Measurements from ENCODE around the gene CYB5R4.

CYB5R4 gene

GRCh38 chr6:83985308-83985713, 125.8 kb downstream of the CYB5R4 start:
- no peak for DNase-seq (ENCODE audit: low read depth)

GRCh38 chr6:83985715-83986114, 126.2 kb downstream of the CYB5R4 start:
- no peak for DNase-seq (ENCODE audit: low read depth)

- no peak for DNase-seq (ENCODE audit: low read depth)
These were observed 138.6 kb downstream of the CYB5R4 start for GRCh38 chr6:83998021-83998584.

- no peak for DNase-seq (ENCODE audit: low read depth)
These were observed 141.6 kb downstream of the CYB5R4 start for GRCh38 chr6:84001119-84001518.

- no peak for DNase-seq (ENCODE audit: low read depth)
These were observed 142.7 kb downstream of the CYB5R4 start for GRCh38 chr6:84002226-84002625.

GRCh38 chr6:84003131-84003530, 143.6 kb downstream of the CYB5R4 start:
- DNase-seq (ENCODE audit: low read depth): no peak

- no peak for DNase-seq (ENCODE audit: low read depth)
These were observed 144.2 kb downstream of the CYB5R4 start for GRCh38 chr6:84003654-84004053.

GRCh38 chr6:84007871-84008270, 148.4 kb downstream of the CYB5R4 start:
- no peak for DNase-seq (ENCODE audit: low read depth)

GRCh38 chr6:84013354-84013753, 153.9 kb downstream of the CYB5R4 start:
- DNase-seq (ENCODE audit: low read depth): no peak

- DNase-seq (ENCODE audit: low read depth): no peak
These were observed 154.4 kb downstream of the CYB5R4 start for GRCh38 chr6:84013931-84014330.

- DNase-seq (ENCODE audit: low read depth): no peak
These were observed 156.5 kb downstream of the CYB5R4 start for GRCh38 chr6:84016029-84016428.

Measured in stimulated activated CD8-positive, alpha-beta memory T cell treated with anti-CD3 and anti-CD28 coated beads, Interleukin-7, amount 100 ng/mL, for 24 hours (primary cell).